Caco-2 (cell line): Measurements from ENCODE around the gene PMPCA. TPM values are rescaled to one million over a fixed set of nuclear protein-coding genes. Genes with fewer than 3 reads are reported as not detected.

Source experiments
- BruUV-seq: library from RNA; stranded (reverse); fragments of 400-500 nt; replicated peaks from 2 replicates; lab custom pipeline; 2021; lab: Mats Ljungman, UMichigan
- CTCF ChIA-PET: fragments of 300-600 bp; sonication (Branson Sonifier 250); formaldehyde crosslinking; loops from one replicate; lab custom pipeline; 2022; ENCODE audit warnings: antibody characterized with exemption; lab: Charles Lee
- POLR2A ChIA-PET: fragments of 300-600 bp; sonication (Branson Sonifier 250); formaldehyde crosslinking; loops from one replicate; lab custom pipeline; 2022; ENCODE audit warnings: antibody characterized with exemption; lab: Charles Lee
- DNase-seq, 2 experiments: peaks; one replicate each; pipeline versions ENCODE4 v3.0.0 to v3.0.0-alpha.2; 2020 to 2022
- H3K27me3 ChIP-seq: replicated peaks from 2 replicates; pipeline ENCODE4 v1.6.0; 2011; ENCODE audit warnings: low read length; ENCODE audit not compliant: control insufficient read depth, insufficient read depth
- H3K36me3 ChIP-seq: 2 replicates; pipeline ENCODE4 v1.5.1; 2011; ENCODE audit warnings: low read length; ENCODE audit not compliant: control insufficient read depth, insufficient read depth
- H3K4me1 ChIP-seq: fragments of 250-450 bp; sonication (Bioruptor Pico); 2 replicates; pipeline ENCODE4 v1.5.1; 2020; ENCODE audit warnings: mild to moderate bottlenecking
- H3K4me3 ChIP-seq: 2 replicates; pipeline ENCODE4 v1.5.1; 2011; ENCODE audit warnings: low read depth, mild to moderate bottlenecking, control low read depth, low read length
- H3K9me3 ChIP-seq: fragments of 250-450 bp; sonication (Bioruptor Pico); 2 replicates; pipeline ENCODE4 v1.5.1; 2020; ENCODE audit warnings: mild to moderate bottlenecking, moderate library complexity
- H3K27ac Mint-ChIP-seq: one replicate; pipeline ENCODE4 v1.8.0; 2022; ENCODE audit warnings: mixed read lengths; ENCODE audit not compliant: unreplicated experiment
- H3K27me3 Mint-ChIP-seq: one replicate; pipeline ENCODE4 v1.8.0; 2022; ENCODE audit warnings: mixed read lengths; ENCODE audit not compliant: insufficient read depth, unreplicated experiment
- H3K36me3 Mint-ChIP-seq: one replicate; pipeline ENCODE4 v1.8.0; 2022; ENCODE audit warnings: mild to moderate bottlenecking, mixed read lengths; ENCODE audit not compliant: insufficient read depth, unreplicated experiment
- H3K4me1 Mint-ChIP-seq: one replicate; pipeline ENCODE4 v1.8.0; 2022; ENCODE audit warnings: low read depth, mixed read lengths; ENCODE audit not compliant: unreplicated experiment
- H3K4me3 Mint-ChIP-seq: one replicate; pipeline ENCODE4 v1.8.0; 2022; ENCODE audit warnings: mild to moderate bottlenecking, moderate library complexity, mixed read lengths; ENCODE audit not compliant: unreplicated experiment
- H3K9me3 Mint-ChIP-seq: one replicate; pipeline ENCODE4 v1.8.0; 2022; ENCODE audit warnings: mixed read lengths; ENCODE audit not compliant: unreplicated experiment
- intact Hi-C: fragments of 100-400 bp; cut with micrococcal nuclease; formaldehyde crosslinking; loops from one replicate; pipeline ENCODE4 v1.10.0; 2022; ENCODE audit not compliant: unreplicated experiment
- total RNA-seq: library from RNA; stranded (reverse); gene quantifications from 2 replicates; pipeline ENCODE4 v1.2.3, GENCODE V29; 2022
- TF ChIP-seq, protein P1 (sequence below), 2 experiments: fragments of 200-600 bp in 1 of 2; IDR thresholded peaks; 1 replicate in 1 of 2; 2 replicates in 1 of 2; pipeline versions ENCODE4 v1.5.1 to v1.8.0; 2011 to 2022; ENCODE audit warnings: antibody characterized with exemption in 1 of 2, control low read depth in 1 of 2, inconsistent platforms in 1 of 2, low read depth in 1 of 2, low read length in 1 of 2, mild to moderate bottlenecking in 1 of 2, moderate library complexity in 1 of 2; ENCODE audit not compliant: insufficient read depth in 1 of 2, severe bottlenecking in 1 of 2, unreplicated experiment in 1 of 2

The PMPCA gene
- total RNA-seq, 1 experiment from 2014 or later: 91.5 TPM

- BruUV-seq: no TSS peak
- H3K4me1 Mint-ChIP-seq: peaks cover 20% of the 10 kb centered on the region
- no peaks in the 10 kb centered on the region for H3K27me3 Mint-ChIP-seq
- H3K27me3 ChIP-seq: no peaks in the 10 kb centered on the region
- H3K9me3 ChIP-seq: no peaks in the 10 kb centered on the region
- no peak overlapping the region for H3K4me3 ChIP-seq
- no peaks in the 10 kb centered on the region for H3K9me3 Mint-ChIP-seq
- TF ChIP-seq, protein P1, sequence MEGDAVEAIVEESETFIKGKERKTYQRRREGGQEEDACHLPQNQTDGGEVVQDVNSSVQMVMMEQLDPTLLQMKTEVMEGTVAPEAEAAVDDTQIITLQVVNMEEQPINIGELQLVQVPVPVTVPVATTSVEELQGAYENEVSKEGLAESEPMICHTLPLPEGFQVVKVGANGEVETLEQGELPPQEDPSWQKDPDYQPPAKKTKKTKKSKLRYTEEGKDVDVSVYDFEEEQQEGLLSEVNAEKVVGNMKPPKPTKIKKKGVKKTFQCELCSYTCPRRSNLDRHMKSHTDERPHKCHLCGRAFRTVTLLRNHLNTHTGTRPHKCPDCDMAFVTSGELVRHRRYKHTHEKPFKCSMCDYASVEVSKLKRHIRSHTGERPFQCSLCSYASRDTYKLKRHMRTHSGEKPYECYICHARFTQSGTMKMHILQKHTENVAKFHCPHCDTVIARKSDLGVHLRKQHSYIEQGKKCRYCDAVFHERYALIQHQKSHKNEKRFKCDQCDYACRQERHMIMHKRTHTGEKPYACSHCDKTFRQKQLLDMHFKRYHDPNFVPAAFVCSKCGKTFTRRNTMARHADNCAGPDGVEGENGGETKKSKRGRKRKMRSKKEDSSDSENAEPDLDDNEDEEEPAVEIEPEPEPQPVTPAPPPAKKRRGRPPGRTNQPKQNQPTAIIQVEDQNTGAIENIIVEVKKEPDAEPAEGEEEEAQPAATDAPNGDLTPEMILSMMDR (IDR thresholded peaks at IDR 0.05; ENCODE audit: insufficient read depth in 1 of 2, low read depth in 1 of 2, low read length in 1 of 2, severe bottlenecking in 1 of 2, unreplicated experiment in 1 of 2): no peak
- ChIA-PET POLR2A (no interaction called here), CTCF (no interaction called here)
- DNase-seq: no peak
- no peak overlapping the region for H3K4me3 Mint-ChIP-seq
- H3K4me1 ChIP-seq: no peaks in the 10 kb centered on the region
- H3K36me3 ChIP-seq: peaks cover 1% of the 10 kb centered on the region; the same call in 1 of the 2 replicates
- no peak overlapping the region for H3K27ac Mint-ChIP-seq
- intact Hi-C loops: loop anchor here (5.0 kb wide), 1 partner anchor 35 kb away; the partner anchor contains the start of gene DNLZ
- peaks cover 75% of the 10 kb centered on the region for H3K36me3 Mint-ChIP-seq
Measured at GRCh38 chr9:136397643-136398042, 12.8 kb upstream of the PMPCA start.

- H3K27me3 ChIP-seq: no peaks in the 10 kb centered on the region
- TF ChIP-seq, protein P1 (IDR thresholded peaks at IDR 0.05; ENCODE audit: insufficient read depth in 1 of 2, low read depth in 1 of 2, low read length in 1 of 2, severe bottlenecking in 1 of 2, unreplicated experiment in 1 of 2): no peak
- Mint-ChIP-seq H3K9me3 (no peaks in the 10 kb centered on the region), H3K4me3 (peak overlapping the region; percentile 91), H3K27me3 (no peaks in the 10 kb centered on the region), H3K4me1 (peaks cover 20% of the 10 kb centered on the region), H3K36me3 (peaks cover 71% of the 10 kb centered on the region), H3K27ac (peak overlapping the region; percentile 76)
- H3K9me3 ChIP-seq: no peaks in the 10 kb centered on the region
- DNase-seq: no peak
- no peaks in the 10 kb centered on the region for H3K4me1 ChIP-seq
- peaks cover 1% of the 10 kb centered on the region; the same call in 1 of the 2 replicates for H3K36me3 ChIP-seq
- no TSS peak for BruUV-seq
- H3K4me3 ChIP-seq: no peak overlapping the region
- ChIA-PET CTCF (no interaction called here), POLR2A (no interaction called here)
- intact Hi-C loops: loop anchor here (5.0 kb wide), 1 partner anchor 36 kb away; the partner anchor contains the start of gene DNLZ
Measured at GRCh38 chr9:136398286-136398685, 12.2 kb upstream of the PMPCA start.

- H3K36me3 ChIP-seq: no peaks in the 10 kb centered on the region
- peaks cover 20% of the 10 kb centered on the region for H3K4me1 Mint-ChIP-seq
- H3K27ac Mint-ChIP-seq: peak overlapping the region; percentile 76
- H3K4me3 ChIP-seq: peak overlapping the region; percentile 96
- H3K4me1 ChIP-seq: no peaks in the 10 kb centered on the region
- intact Hi-C loops: loop anchor here (1.0 to 5.0 kb wide), 3 partner anchors 37 to 87 kb away; partner anchors contain the start of gene DNLZ
- ChIA-PET POLR2A (interaction anchor here (0.5 kb wide), 1 partner anchor 65 kb away, joined by 12 read pairs; no protein-coding TSS in a partner anchor), CTCF (no interaction called here)
- no peaks in the 10 kb centered on the region for H3K27me3 Mint-ChIP-seq
- no peaks in the 10 kb centered on the region for H3K27me3 ChIP-seq
- peaks cover 76% of the 10 kb centered on the region for H3K36me3 Mint-ChIP-seq
- H3K4me3 Mint-ChIP-seq: peak overlapping the region; percentile 91
- DNase-seq: peak in 1 of 2 experiments; percentile 39
- H3K9me3 Mint-ChIP-seq: no peaks in the 10 kb centered on the region
- no peaks in the 10 kb centered on the region for H3K9me3 ChIP-seq
- BruUV-seq: no TSS peak
- TF ChIP-seq, protein P1 (IDR thresholded peaks at IDR 0.05; ENCODE audit: insufficient read depth in 1 of 2, low read depth in 1 of 2, low read length in 1 of 2, severe bottlenecking in 1 of 2, unreplicated experiment in 1 of 2): no peak
Measured at GRCh38 chr9:136399176-136400037, 11.1 kb upstream of the PMPCA start.
